A673 (cell line): ENCODE results near the gene FNDC10. TPM values are rescaled to one million over a fixed set of nuclear protein-coding genes. Genes with fewer than 3 reads are reported as not detected.

Source experiments
- BruUV-seq: library from RNA; stranded (reverse); fragments of 400-500 nt; replicated peaks from 2 replicates; lab custom pipeline; 2021; lab: Mats Ljungman, UMichigan
- CTCF ChIA-PET: fragments of 300-600 bp; sonication (Branson Sonifier 250); formaldehyde crosslinking; loops from one replicate; lab custom pipeline; 2022; ENCODE audit warnings: antibody characterized with exemption; lab: Charles Lee
- POLR2A ChIA-PET: fragments of 300-600 bp; sonication (Branson Sonifier 250); formaldehyde crosslinking; loops from one replicate; lab custom pipeline; 2022; ENCODE audit warnings: antibody characterized with exemption; ENCODE audit not compliant: low non-redundant PET; lab: Charles Lee
- DNase-seq: peaks from one replicate; pipeline ENCODE4 v3.0.0-alpha.2; 2015; ENCODE audit warnings: low spot score
- H3K27ac ChIP-seq: fragments of 200-600 bp; sonication (generic); 2 replicates; pipeline ENCODE4 v1.5.1; 2016; ENCODE audit warnings: mixed run types, low read depth, mild to moderate bottlenecking, mixed read lengths, antibody characterized with exemption, low read length; ENCODE audit not compliant: poor library complexity, severe bottlenecking
- H3K27me3 ChIP-seq: fragments of 200-600 bp; sonication (generic); replicated peaks from 2 replicates; pipeline ENCODE4 v1.6.1; 2017; ENCODE audit warnings: mixed run types, low read depth, mild to moderate bottlenecking, mixed read lengths, antibody characterized with exemption, low read length; ENCODE audit not compliant: insufficient read depth, poor library complexity
- H3K36me3 ChIP-seq: fragments of 200-600 bp; sonication (generic); 2 replicates; pipeline ENCODE4 v1.6.1; 2016; ENCODE audit warnings: mixed run types, mild to moderate bottlenecking, mixed read lengths, antibody characterized with exemption, low read length; ENCODE audit not compliant: insufficient read depth, poor library complexity, severe bottlenecking
- H3K4me1 ChIP-seq: fragments of 200-600 bp; sonication (generic); 2 replicates; pipeline ENCODE4 v1.6.1; 2017; ENCODE audit warnings: mixed run types, mild to moderate bottlenecking, mixed read lengths, antibody characterized with exemption, low read length; ENCODE audit not compliant: insufficient read depth, poor library complexity, severe bottlenecking
- H3K4me3 ChIP-seq: fragments of 200-600 bp; sonication (generic); 2 replicates; pipeline ENCODE4 v1.5.1; 2016; ENCODE audit warnings: low read depth, mixed run types, mild to moderate bottlenecking, mixed read lengths, low read length; ENCODE audit not compliant: poor library complexity, severe bottlenecking
- H3K9me3 ChIP-seq: fragments of 200-600 bp; sonication (generic); 2 replicates; pipeline ENCODE4 v1.6.1; 2016; ENCODE audit warnings: mixed run types, low read depth, mild to moderate bottlenecking, mixed read lengths, antibody characterized with exemption, low read length; ENCODE audit not compliant: poor library complexity, severe bottlenecking
- CTCF ChIP-seq: fragments of 300-800, 200-600 bp; sonication (generic); conservative IDR thresholded peaks from 2 replicates; pipeline ENCODE4 v1.5.1; 2017; ENCODE audit warnings: low read depth, mild to moderate bottlenecking, antibody characterized with exemption, low read length, moderate library complexity, mixed read lengths
- EZH2 ChIP-seq: fragments of 200-600 bp; sonication (generic); IDR thresholded peaks from 2 replicates; pipeline ENCODE4 v1.6.1; 2017; ENCODE audit warnings: borderline replicate concordance, low read depth, mild to moderate bottlenecking, mixed read lengths, antibody characterized with exemption, low read length; ENCODE audit not compliant: poor library complexity, severe bottlenecking
- intact Hi-C: fragments of 100-400 bp; cut with micrococcal nuclease; formaldehyde crosslinking; loops from one replicate; pipeline ENCODE4 v1.10.0; 2022; ENCODE audit not compliant: unreplicated experiment
- total RNA-seq: library from RNA; stranded (reverse); gene quantifications from 2 replicates; pipeline ENCODE4 v1.2.3, GENCODE V29; 2021

Gene FNDC10
- total RNA-seq, 1 experiment from 2014 or later: 1.7 TPM

- BruUV-seq: no TSS peak
- Histone ChIP-seq H3K27me3 (no peaks in the 10 kb centered on the region), H3K4me3 (peak within 1 kb of the TSS; percentile 90), H3K36me3 (no peaks in the 10 kb centered on the region), H3K9me3 (no peaks in the 10 kb centered on the region), H3K27ac (peak within 1 kb of the TSS; percentile 100), H3K4me1 (peaks cover 7% of the 10 kb centered on the region)
- TF ChIP-seq CTCF (no peak), EZH2 (no peak)
- ChIA-PET CTCF (no interaction called here), POLR2A (interaction anchor here (0.6 kb wide), 2 partner anchors 16 to 784 kb away, joined by 3 to 4 read pairs; no protein-coding TSS in a partner anchor)
- peak; percentile 99 for DNase-seq
- intact Hi-C loops: no loop called here
These were observed 15.5 kb upstream of the FNDC10 start, which contains the start of gene MIB2 for GRCh38 chr1:1615256-1616044. TSS of gene MIB2 (plus strand) at chr1:1615500. CDS start at chr1:1623453, 7,953 bp downstream.

GRCh38 chr1:1614954-1615255, 15.0 kb upstream of the FNDC10 start:
- intact Hi-C loops: no loop called here
- POLR2A ChIA-PET: no interaction called here
- H3K27me3 ChIP-seq: no peaks in the 10 kb centered on the region
- H3K27ac ChIP-seq: peak overlapping the region; percentile 100
- H3K4me1 ChIP-seq: peaks cover 7% of the 10 kb centered on the region
- CTCF ChIA-PET: no interaction called here
- H3K36me3 ChIP-seq: no peaks in the 10 kb centered on the region
- H3K9me3 ChIP-seq: no peaks in the 10 kb centered on the region
- no peak for TF ChIP-seq EZH2
- no peak for TF ChIP-seq CTCF
- DNase-seq: no peak
- no TSS peak for BruUV-seq
- H3K4me3 ChIP-seq: peak overlapping the region; percentile 90

GRCh38 chr1:1614204-1614953, 14.4 kb upstream of the FNDC10 start:
- Histone ChIP-seq H3K27ac (peak overlapping the region; percentile 100), H3K4me1 (peaks cover 7% of the 10 kb centered on the region), H3K27me3 (no peaks in the 10 kb centered on the region), H3K4me3 (peak overlapping the region; percentile 90), H3K36me3 (no peaks in the 10 kb centered on the region), H3K9me3 (no peaks in the 10 kb centered on the region)
- peak; percentile 58 for DNase-seq
- intact Hi-C loops: no loop called here
- ChIA-PET POLR2A (no interaction called here), CTCF (no interaction called here)
- TSS peak; percentile 62 for BruUV-seq
- no peak for TF ChIP-seq CTCF
- no peak for TF ChIP-seq EZH2
